ENCODE measurements around the gene TBC1D5.
"Not testable (repeated sequence)": the region's sequence is repeated elsewhere in the genome, so short reads cannot be mapped to it uniquely, and the experiment has no call there.

Gene TBC1D5, protein sequence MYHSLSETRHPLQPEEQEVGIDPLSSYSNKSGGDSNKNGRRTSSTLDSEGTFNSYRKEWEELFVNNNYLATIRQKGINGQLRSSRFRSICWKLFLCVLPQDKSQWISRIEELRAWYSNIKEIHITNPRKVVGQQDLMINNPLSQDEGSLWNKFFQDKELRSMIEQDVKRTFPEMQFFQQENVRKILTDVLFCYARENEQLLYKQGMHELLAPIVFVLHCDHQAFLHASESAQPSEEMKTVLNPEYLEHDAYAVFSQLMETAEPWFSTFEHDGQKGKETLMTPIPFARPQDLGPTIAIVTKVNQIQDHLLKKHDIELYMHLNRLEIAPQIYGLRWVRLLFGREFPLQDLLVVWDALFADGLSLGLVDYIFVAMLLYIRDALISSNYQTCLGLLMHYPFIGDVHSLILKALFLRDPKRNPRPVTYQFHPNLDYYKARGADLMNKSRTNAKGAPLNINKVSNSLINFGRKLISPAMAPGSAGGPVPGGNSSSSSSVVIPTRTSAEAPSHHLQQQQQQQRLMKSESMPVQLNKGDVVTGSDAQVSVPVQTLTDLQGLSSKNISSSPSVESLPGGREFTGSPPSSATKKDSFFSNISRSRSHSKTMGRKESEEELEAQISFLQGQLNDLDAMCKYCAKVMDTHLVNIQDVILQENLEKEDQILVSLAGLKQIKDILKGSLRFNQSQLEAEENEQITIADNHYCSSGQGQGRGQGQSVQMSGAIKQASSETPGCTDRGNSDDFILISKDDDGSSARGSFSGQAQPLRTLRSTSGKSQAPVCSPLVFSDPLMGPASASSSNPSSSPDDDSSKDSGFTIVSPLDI

DNA sequence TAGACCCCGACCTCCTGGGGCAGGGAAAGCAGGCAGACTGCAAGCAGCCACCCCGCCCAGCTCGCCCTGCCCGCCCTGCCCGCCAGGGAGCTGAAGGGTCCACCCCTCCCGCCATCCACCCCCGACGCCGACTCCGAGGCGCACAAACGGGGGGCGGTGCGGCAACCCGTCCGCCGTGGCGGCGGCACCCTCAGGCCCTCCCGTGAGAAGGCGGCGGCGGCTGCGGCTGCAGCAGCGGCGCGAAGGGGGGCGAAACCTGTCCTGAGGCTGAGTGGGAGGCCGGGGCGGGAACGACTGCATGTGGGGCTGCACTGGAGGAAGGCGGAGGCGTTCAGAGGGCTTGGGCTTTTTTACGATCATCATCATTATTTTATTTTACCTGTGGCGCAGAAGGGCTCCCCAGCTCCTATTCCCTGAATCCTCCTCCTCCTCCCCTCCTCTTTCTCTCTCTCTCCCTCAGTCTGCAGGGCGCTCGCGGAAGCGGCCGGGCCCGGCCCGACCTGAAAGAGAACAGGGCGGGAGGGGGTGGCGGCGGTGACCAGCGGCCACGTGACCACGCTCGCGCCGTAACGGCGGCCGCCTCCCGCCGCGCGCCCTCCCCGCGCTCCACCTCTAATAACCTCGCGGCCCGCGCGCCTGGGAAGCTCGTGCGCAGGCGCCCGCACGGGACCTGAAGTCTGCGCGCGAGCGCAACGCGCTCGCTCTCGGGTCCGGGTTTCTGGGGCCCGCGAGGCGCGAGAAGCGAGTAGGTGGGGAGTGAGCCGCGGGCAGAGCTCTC lies at the start of gene TBC1D5:
TBC1D5 (minus strand) TSS at position 530 of the 778 bp plus-strand sequence. CDS start 234,061 bp downstream, outside the sequence.
- peak; percentile 91 for DNase-seq (ENCODE audit: low read depth)
- peak within 1 kb of the TSS; percentile 73 for H3K4me3 ChIP-seq (ENCODE audit: low read depth, low read length)
- TF ChIP-seq, protein P1, sequence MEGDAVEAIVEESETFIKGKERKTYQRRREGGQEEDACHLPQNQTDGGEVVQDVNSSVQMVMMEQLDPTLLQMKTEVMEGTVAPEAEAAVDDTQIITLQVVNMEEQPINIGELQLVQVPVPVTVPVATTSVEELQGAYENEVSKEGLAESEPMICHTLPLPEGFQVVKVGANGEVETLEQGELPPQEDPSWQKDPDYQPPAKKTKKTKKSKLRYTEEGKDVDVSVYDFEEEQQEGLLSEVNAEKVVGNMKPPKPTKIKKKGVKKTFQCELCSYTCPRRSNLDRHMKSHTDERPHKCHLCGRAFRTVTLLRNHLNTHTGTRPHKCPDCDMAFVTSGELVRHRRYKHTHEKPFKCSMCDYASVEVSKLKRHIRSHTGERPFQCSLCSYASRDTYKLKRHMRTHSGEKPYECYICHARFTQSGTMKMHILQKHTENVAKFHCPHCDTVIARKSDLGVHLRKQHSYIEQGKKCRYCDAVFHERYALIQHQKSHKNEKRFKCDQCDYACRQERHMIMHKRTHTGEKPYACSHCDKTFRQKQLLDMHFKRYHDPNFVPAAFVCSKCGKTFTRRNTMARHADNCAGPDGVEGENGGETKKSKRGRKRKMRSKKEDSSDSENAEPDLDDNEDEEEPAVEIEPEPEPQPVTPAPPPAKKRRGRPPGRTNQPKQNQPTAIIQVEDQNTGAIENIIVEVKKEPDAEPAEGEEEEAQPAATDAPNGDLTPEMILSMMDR (IDR thresholded peaks at IDR 0.05; ENCODE audit: low read depth, low read length, missing control alignments), result no peak

DNA sequence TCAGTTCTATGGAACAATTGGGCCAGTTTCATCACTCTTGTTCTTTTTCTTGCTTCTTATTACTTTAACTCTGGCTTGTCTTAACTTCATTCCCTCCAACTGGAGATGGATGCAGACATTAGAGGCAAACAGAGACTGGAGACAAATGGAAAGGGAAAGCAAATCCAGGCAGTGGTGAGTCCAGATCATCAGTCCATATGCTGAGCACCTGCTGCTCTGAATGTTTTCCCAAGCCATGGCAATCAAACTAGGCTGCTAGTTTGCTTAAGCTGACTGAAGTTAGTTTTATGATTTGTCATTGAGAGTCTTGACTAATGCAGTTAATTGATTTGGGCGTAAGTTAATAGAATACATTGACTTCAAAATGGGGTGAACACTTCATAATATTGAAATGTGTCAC lies 41.0 kb upstream of the TBC1D5 start:
- TF ChIP-seq, protein P1 (IDR thresholded peaks at IDR 0.05; ENCODE audit: low read depth, low read length, missing control alignments), result no peak
- no peak for DNase-seq (ENCODE audit: low read depth)

DNA sequence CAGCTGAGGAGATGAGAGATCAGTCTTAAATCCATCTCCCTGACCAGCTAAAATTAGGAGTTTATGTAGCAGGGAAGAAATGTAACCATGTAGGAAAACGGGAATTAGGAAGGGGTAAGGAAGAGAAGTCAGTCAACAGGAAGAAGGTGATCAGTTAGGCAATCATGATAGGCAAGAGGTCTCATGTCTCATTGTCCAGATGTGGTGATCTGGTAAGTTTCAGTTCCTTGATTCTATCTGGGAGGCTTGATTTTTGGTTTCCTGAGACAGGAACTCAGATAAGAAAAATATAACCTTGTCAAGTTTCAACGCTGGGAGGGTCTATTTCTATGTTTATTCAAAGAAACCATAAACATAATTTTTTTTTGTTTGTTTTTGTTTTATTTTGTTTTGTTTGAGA lies 40.3 kb upstream of the TBC1D5 start:
- DNase-seq (ENCODE audit: low read depth), result peak; percentile 18
- TF ChIP-seq, protein P1 (IDR thresholded peaks at IDR 0.05; ENCODE audit: low read depth, low read length, missing control alignments), result no peak
- no peak overlapping the region for H3K4me3 ChIP-seq (ENCODE audit: low read depth, low read length)

More for the DNA sequence above, 41.0 kb upstream of the TBC1D5 start:
- H3K4me3 ChIP-seq (ENCODE audit: low read depth, low read length), result no peak overlapping the region

DNA sequence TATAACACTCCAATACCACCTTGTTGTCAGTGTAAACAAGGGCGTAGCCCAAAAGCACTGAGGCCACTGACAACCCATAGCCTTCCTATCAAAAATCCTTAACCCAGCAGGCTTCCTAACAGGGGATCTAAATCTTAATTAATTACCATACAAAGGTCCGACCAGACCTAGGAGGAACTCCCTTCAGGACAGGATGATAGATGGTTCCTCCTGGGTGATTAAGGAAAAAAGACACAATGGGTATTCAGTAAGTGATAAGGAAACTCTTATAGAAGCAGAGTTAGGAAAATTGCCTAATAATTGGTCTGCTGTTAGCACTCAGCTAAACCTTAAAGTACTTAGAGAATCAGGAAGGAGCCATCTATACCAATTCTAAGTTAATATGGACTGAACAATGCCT lies 37.9 kb upstream of the TBC1D5 start:
- DNase-seq (ENCODE audit: low read depth); H3K4me3 ChIP-seq (ENCODE audit: low read depth, low read length): not testable (repeated sequence)

DNA sequence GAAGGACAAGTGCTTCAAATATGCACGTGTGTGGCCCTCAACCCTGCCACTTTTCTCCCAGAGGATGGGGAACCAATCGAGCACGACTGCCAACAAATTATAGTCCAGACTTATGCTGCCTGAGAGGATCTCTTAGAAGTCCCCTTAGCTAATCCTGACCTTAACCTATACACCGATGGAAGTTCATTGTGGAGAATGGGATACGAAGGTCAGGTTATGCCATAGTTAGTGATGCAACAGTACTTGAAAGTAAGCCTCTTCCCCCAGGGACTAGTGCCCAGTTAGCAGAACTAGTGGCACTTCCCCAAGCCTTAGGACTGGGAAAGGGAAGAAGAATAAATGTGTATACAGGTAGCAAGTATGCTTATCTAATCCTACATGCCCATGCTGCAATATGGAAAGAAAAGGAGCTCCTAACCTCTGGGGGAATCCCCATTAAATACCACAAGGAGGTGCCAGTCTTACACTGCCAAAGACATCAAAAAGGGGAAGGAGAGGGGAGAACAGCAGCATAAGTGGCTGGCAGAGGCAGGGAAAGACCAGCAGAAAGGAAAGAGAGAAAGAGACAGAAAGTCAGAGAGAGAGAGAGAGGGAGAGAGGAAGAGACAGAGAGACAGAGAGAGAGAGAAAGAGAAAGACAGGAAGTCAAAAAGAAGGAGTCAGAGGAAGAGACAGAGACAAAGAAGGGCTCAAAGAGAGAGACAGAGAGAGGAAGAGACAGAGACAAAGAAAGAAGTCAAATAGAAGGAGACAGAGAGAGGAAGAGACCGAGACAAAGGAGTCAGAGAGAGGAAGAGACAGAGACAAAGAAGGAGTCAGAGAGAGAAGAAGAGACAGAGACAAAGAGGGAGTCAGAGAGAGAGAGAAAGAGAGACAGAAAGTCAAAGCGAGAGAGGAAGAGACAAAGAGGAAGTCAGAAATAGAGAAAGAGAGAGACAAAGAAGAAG lies 37.1 kb upstream of the TBC1D5 start:
- H3K4me3 ChIP-seq (ENCODE audit: low read depth, low read length); DNase-seq (ENCODE audit: low read depth): not testable (repeated sequence)

DNA sequence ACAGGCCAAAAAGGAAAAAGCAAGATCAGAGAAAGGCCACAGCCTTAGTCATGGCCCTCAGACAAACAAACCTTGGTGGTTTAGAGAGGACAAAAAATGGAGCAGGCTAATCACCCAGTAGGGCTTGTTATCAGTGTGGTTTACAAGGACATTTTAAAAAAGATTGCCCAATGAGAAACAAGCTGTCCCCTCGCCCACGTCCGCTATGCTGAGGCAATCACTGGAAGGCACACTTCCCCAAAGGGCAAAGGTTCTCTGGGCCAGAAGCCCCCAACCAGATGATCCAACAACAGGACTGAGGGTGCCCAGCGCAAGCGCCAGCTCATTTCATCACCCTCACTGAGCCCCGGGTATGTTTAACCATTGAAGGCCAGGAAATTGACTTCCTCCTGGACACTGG lies 34.9 kb upstream of the TBC1D5 start:
- DNase-seq (ENCODE audit: low read depth); H3K4me3 ChIP-seq (ENCODE audit: low read depth, low read length): not testable (repeated sequence)

DNA sequence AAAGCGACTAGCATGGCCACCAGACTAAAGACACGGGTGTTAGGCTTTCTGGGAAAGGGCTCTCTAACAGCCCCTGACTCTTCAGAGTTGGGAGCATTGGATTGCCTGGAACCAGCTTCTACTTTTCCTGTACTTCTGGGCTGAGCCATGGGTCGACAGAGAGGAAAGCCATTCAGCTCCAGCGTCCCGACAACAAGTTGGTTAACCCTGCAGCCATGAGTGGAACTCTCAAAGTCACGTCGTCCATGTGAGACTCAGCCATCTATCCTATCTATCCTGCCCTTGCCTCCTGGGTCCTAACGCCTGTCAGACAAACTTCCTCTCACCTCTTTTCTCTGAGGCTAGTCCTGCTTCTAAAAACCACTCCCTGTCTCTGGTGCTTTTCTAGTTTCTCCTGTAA lies 32.6 kb upstream of the TBC1D5 start:
- H3K4me3 ChIP-seq (ENCODE audit: low read depth, low read length), result no peak overlapping the region

DNA sequence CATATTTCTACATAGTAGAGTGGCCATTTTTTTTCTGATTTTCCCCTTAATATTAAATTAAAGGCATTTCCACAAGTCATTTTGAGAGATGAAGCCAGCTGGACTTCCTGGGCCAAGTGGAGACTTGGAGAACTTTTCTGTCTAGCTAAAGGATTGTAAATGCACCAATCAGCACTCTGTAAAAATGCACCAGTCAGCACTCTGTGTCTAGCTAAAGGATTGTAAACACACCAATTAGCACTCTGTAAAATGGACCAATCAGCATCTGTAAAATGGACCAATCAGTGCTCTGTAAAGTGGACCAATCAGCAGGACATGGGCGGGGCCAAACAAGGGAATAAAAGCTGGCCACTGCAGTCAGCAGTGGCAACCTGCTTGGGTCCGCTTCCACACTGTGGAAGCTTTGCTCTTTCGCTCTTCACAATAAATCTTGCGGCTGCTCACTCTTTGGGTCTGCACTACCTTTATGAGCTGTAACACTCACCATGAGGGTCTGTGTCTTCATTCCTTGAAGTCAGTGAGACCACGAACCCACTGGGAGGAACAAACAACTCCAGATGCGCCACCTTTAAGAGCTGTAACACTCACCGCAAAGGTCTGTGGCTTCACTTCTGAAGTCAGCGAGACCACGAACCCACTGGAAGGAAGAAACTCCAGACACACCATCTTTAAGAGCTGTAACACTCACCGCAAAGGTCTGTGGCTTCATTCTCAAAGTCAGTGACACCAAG lies 31.9 kb upstream of the TBC1D5 start:
- not testable (repeated sequence) for DNase-seq (ENCODE audit: low read depth); H3K4me3 ChIP-seq (ENCODE audit: low read depth, low read length)

More for the DNA sequence above, 32.6 kb upstream of the TBC1D5 start:
- TF ChIP-seq, protein P1 (IDR thresholded peaks at IDR 0.05; ENCODE audit: low read depth, low read length, missing control alignments), result no peak
- no peak for DNase-seq (ENCODE audit: low read depth)

Data from GM12864 (cell line).